ENCODE results near the gene STRA8.

Gene STRA8

DNA sequence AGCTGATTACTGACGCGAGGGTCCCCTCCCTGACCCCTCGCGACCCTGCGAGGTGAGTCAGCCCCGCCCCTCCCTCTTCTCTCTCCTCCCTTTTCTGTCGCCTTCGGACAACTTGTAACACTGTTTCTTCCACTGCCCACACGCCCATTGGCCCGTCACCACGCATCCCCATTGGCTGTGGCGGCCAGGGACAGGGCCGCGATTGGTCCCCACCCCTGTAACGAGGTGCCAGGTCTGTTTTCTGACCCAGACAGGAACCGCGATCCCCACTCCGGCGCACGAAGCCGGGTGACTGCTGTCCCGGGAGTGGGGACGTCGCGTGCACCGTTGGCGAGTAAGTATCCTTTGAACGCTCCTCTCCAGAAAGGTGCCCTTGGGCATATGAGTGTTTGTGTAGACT, at the start of gene STRA8:
Gene STRA8, plus strand, starts transcription at position 269 of the 400 bp plus-strand sequence. CDS start 6,687 bp downstream, outside the sequence.
- no peak for DNase-seq (ENCODE audit: low spot score)

DNA sequence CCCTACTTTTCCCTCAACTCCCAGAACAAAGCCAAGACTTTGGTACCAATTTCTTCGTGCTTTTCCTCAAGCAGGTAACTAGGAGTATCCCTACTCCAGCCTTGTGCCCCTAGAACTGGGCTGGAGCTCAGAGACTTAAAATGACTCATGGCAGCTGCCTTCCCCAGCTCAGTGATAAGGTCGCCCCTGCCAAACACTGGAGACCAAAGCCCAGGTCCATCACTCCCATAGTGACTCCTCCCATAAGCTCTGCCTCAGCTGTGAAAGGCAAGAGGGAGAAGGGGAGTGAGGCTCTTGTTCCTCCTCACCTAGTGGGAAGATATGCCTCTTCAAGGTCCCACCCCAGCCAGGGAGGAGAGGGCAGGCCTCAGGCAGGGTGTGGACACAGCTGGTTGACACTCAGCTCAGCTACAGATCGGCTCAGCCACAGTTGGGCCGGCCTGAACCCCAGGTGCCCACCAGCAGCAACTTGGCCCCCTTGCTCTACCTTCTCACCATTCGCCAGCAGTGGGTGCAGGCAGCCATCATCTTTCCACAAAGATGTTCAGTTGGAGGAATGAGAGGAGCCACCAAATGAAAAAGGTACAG, 49.3 kb upstream of the STRA8 start:
- DNase-seq (ENCODE audit: low spot score): no peak

GRCh38 chr7:135185471-135186260, 48.0 kb upstream of the STRA8 start:
- DNase-seq (ENCODE audit: low spot score): no peak

- no peak for DNase-seq (ENCODE audit: low spot score)
Observed at GRCh38 chr7:135186261-135186540, 47.4 kb upstream of the STRA8 start.

- DNase-seq (ENCODE audit: low spot score): no peak
Observed at GRCh38 chr7:135186841-135187253, 46.8 kb upstream of the STRA8 start.

DNA sequence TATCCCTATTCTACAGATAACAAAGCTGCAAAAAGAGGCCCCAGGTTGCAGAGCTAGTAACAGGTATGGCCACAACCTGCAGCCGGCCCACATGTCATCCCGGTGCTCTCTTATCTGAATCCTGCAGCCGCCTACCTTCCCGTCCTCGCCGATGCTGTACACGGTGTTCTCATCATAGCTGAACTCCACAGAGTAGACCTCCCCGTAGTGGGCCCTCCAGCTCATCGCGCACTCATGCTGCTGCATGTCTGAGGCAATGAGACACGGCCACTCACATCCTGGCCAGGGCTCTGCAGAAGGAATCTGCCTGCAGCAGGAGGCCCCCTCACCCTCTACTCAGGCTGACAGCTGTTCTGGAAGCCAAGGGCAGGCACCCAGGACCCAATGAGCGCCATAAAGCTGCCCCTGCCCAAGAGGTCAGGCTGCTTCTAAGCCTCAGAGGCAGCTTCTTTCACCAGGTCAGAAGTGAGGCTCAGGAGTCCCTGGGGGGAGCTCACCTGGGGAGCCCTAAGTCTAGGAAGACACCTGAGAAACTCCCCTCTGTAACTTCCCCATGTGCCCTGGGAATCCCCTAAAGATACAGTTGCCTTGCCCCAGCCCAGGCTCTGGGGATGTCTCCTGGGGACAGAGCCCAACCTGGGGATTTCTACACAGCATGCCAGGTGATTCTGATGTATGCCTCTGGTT, 45.2 kb upstream of the STRA8 start:
- DNase-seq (ENCODE audit: low spot score): no peak

DNA sequence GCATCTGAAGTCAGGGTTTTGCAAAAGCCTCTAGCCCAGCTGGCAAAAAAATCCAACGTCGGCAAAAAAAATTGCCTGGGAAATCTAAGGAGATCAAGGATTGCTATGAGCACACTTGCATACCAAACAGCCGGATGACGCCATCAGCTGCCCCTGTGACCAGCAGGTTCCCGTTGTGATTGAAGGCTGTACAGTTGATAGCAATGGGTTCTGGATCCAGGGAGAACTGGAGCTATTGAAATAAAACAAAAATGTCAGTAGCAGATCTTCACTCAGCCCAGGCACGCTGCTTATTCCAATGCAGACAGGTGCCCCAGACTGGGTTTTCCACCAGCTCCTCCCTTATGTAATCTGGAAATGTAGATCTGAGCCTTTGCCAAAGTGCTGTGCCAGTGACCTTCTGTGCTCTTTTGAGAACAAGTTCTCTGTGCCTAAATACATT, 44.4 kb upstream of the STRA8 start:
- DNase-seq (ENCODE audit: low spot score): no peak

DNA sequence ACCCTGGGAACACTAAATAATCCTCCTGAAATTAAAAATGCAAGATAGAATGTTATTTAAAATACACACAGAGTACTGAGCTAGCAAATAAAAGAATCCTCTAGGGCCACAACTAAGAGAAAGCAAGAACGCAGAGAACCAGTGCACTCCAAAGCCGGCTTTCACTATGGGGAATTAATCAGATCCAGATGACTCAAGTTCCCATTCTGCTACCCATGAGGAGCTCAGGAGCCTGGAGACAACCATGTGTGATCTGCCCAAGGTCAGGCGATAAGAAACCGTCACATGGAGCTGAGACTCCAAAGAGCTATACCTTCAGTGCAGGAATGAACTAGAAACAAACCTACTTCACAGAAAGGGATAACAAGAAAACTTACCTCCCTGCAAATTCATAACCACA, 43.7 kb upstream of the STRA8 start:
- no peak for DNase-seq (ENCODE audit: low spot score)

DNA sequence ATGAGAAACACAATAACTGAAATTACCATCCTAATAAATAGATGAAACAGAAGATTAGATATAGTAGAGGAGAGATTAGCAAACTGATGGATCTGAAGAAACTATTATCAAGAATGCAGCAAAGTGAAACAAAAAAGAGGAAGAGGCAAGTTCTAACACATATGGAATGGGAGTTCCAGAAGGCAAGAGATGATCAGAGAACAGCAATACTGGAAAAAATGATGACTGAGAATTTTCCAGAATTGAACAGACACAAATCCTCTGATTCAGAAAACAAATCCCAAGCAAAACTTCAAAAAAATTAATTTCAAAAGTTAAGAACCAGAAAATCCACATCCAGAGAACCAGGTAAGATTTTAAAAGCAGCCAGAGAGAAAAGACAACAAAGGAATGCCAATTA, 42.9 kb upstream of the STRA8 start:
- no peak for DNase-seq (ENCODE audit: low spot score)

DNA sequence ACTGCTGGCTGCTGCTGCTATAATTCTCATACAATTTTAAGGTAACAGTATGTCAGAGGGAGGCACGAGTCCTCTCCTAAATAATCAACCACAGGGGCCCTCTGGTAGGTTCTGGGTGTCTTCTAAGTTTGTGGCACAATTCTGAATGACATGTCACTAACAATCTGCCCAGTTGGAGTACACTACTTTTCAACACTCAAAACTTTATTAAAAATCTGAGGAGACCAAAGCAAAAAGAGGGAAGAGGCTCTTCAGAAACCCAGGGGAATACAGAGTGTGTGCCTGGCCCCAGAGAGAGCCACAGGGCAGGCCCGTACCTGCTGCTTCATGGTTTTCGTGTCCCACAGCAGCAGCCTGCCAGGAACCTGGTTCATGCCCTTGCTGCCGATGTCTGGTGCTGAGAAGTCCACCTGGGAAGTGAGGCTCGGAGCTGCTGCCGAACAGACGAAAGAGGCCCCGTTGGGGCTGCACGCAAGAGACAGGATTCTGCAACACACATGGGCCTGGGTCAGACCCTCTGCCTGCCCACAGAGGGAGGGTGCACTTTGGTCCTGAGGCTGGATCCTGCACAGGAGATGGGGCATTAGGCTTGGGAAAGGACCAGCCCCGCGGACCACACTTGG, 40.6 kb upstream of the STRA8 start:
- no peak for DNase-seq (ENCODE audit: low spot score)

DNA sequence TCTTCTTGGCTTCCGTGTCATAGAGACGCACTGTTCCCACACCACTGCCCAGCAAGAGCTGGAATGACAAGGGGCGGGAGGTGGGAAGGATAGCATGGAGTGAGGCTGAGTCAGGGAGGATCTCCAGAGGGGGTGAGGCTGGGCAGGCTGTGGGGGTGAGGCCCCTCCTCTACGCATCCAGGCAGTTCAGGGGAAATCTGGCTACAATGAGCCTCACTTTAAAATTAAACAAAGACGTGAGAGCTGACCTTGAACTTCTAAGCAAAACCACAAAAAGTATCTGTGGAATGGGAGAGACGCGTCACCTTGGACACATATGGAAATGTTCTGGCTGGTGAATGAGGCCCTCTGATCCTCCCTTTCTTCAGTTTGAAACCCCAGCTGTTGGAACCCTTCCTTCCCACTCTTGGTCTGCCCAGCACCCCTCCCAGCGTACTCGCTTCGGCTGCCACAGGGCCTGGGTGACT, 40.0 kb upstream of the STRA8 start:
- no peak for DNase-seq (ENCODE audit: low spot score)

DNA sequence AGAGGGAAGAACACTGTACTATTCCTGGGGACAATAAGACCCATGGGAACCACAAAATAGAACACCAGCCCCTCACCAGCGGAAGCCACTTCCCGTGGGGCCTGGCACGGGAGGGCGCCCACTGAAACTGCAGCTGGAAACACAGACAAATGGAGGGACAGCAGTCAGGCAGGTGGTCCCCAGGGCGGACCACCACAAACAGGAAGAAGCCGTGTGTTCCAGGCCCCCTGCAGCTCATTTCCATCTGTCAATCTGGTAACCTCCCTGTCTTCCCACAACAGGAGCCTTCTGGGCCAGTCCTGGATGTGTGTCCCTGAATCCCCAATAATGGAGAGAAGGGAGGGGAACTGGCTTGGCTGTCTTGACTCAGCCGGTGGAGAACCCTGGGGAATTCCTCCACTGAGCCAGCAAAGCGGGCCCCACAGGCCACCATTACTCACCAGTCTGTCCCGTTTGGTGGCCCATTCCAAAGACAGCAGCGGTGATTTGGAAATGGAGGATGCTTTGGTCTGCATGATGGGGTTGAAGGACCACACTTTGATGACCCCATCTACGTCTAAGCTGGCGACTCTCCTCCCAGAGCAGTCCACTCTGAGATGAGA, 39.0 kb upstream of the STRA8 start:
- no peak for DNase-seq (ENCODE audit: low spot score)

- no peak for DNase-seq (ENCODE audit: low spot score)
Observed at GRCh38 chr7:135195156-135195555, 38.5 kb upstream of the STRA8 start.

- no peak for DNase-seq (ENCODE audit: low spot score)
Observed at GRCh38 chr7:135195968-135196629, 37.5 kb upstream of the STRA8 start.

- DNase-seq (ENCODE audit: low spot score): no peak
Observed at GRCh38 chr7:135197343-135197742, 36.3 kb upstream of the STRA8 start.

GRCh38 chr7:135197906-135198655, 35.6 kb upstream of the STRA8 start:
- DNase-seq (ENCODE audit: low spot score): no peak

DNA sequence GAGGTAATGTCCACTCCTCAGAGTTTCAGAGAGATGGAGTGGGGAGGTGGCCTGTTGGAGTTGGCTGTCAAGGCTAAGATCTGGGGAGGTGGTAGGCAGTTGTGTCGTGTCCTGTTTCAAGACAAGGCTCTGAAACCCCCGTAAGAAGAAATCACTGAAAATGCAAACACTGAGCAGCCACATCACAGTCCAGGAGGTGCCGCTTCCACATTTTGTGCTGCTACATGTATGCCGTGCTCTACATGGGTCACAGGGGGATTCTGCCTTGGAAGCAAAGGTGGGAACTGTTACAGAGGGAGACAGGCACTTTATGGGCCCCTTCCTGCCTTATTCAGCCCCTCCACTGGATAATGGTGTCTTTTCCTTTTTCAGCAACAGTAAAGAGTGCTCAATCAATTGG, 34.2 kb upstream of the STRA8 start:
- no peak for DNase-seq (ENCODE audit: low spot score)

GRCh38 chr7:135200821-135201331, 32.8 kb upstream of the STRA8 start:
- DNase-seq (ENCODE audit: low spot score): no peak

- no peak for DNase-seq (ENCODE audit: low spot score)
Observed at GRCh38 chr7:135201350-135201749, 32.3 kb upstream of the STRA8 start.

- no peak for DNase-seq (ENCODE audit: low spot score)
Observed at GRCh38 chr7:135204341-135204749, 29.3 kb upstream of the STRA8 start.

GRCh38 chr7:135204876-135205275, 28.8 kb upstream of the STRA8 start:
- DNase-seq (ENCODE audit: low spot score): no peak
